Progenitor cell of endocrine pancreas (in vitro differentiated cells): Measurements from ENCODE around the gene XRCC5. TPM values are rescaled to one million over a fixed set of nuclear protein-coding genes. Genes with fewer than 3 reads are reported as not detected.

Experiments
- DNase-seq: peaks from one replicate; pipeline ENCODE4 v3.0.0; 2021; ENCODE audit warnings: low spot score; ENCODE audit not compliant: unreplicated experiment
- H3K27ac Mint-ChIP-seq: 2 replicates; pipeline ENCODE4 v1.8.0; 2021; ENCODE audit warnings: mild to moderate bottlenecking, moderate library complexity, mixed read lengths
- H3K27me3 Mint-ChIP-seq: 2 replicates; pipeline ENCODE4 v1.8.0; 2021; ENCODE audit warnings: mixed read lengths
- H3K36me3 Mint-ChIP-seq: 2 replicates; pipeline ENCODE4 v1.8.0; 2022; ENCODE audit warnings: mixed read lengths; ENCODE audit not compliant: insufficient read depth
- H3K4me1 Mint-ChIP-seq: 2 replicates; pipeline ENCODE4 v1.8.0; 2021; ENCODE audit warnings: low read depth, mixed read lengths
- H3K4me3 Mint-ChIP-seq: 2 replicates; pipeline ENCODE4 v1.8.0; 2021; ENCODE audit warnings: low read depth, mild to moderate bottlenecking, moderate library complexity, mixed read lengths
- H3K9me3 Mint-ChIP-seq: 2 replicates; pipeline ENCODE4 v1.8.0; 2021; ENCODE audit warnings: low read depth, mixed read lengths
- CTCF ChIP-seq: fragments of 200-600 bp; sonication (generic); IDR thresholded peaks from one replicate; pipeline ENCODE4 v1.5.0; 2021; ENCODE audit warnings: antibody characterized with exemption, mild to moderate bottlenecking; ENCODE audit not compliant: unreplicated experiment
- total RNA-seq: library from RNA; stranded (reverse); gene quantifications from 2 replicates; pipeline ENCODE4 v1.2.1, GENCODE V29; 2021

XRCC5 gene
- total RNA-seq, 1 donor from 2014 or later: 378 TPM

DNA sequence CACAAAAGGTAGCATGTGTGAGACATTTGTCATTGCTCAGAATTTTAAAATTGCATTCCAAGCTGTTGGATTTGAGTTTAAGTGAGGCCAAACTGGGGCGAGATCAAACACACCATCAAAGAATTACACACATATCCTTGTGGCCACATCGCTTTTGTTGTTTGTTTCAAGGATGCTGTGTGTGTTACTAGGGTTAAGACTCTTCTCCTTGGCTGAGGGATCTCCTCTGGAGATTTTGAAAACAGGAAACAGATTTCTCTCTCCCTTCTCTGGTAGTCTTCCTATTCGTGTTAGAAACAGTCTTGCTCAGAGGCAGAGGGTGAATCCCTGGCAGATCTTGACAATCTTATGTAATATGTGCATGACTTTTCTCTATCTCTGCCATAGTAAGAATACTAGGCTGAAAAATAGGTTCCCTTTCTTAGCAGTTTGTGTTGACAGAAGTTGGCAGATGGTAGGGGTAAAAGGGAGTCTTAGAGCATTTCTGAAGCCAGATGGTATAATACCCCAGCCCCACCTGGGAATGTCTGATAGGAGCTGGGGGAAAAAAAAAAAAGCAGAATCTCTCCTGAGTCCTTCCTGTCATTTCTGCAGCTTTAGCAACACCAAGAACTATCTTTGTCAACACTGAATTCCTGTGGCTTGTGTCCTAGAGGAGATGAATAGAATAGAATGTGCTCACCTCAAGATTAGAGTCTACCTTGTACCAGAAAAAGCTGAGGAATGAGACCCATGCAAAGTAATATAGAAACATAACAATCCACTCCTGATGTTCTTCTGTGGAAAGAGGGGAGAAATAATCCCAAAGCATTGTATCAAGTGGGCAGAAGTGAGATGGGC, 101.8 kb downstream of the XRCC5 start:
- Mint-ChIP-seq H3K36me3 (peaks cover 29% of the 10 kb centered on the region), H3K27me3 (no peaks in the 10 kb centered on the region), H3K27ac (peak overlapping the region; percentile 25), H3K4me1 (peaks cover 1% of the 10 kb centered on the region), H3K4me3 (no peak overlapping the region), H3K9me3 (no peaks in the 10 kb centered on the region)
- TF ChIP-seq CTCF: no peak
- no peak for DNase-seq

DNA sequence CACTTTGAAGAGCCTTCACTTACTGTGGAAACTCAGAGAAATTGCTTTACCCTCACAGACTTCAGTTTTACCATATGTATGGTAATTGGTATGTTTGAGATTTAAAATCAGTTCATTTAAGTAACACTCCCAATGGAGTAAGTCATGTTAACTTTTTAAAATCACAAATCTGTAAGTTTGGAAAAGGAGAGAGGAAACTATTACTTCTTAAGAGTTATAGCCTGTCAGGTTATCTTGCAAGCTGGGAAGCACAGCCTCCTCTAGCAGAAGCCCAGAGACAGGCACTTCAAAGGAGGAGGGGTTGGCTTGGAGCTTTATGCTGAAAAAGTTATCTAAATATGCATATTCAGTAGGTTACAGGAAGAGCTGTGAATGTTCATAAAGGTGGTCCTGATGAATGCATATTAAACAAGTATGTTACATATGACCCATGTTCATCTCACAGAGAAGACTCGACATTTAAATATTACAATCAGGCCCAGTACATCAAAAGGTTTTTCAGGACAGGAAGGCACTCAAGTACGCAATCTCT, 102.5 kb downstream of the XRCC5 start:
- Mint-ChIP-seq H3K27me3 (no peaks in the 10 kb centered on the region), H3K4me1 (peaks cover 1% of the 10 kb centered on the region), H3K4me3 (no peak overlapping the region), H3K9me3 (no peaks in the 10 kb centered on the region), H3K36me3 (peaks cover 23% of the 10 kb centered on the region), H3K27ac (peak overlapping the region; percentile 42)
- DNase-seq: no peak
- no peak for TF ChIP-seq CTCF

GRCh38 chr2:216214768-216215167, 105.6 kb downstream of the XRCC5 start:
- no peak overlapping the region for H3K27ac Mint-ChIP-seq
- TF ChIP-seq CTCF: no peak
- H3K36me3 Mint-ChIP-seq: peaks cover 9% of the 10 kb centered on the region
- H3K4me1 Mint-ChIP-seq: peaks cover 1% of the 10 kb centered on the region
- no peaks in the 10 kb centered on the region for H3K9me3 Mint-ChIP-seq
- H3K4me3 Mint-ChIP-seq: no peak overlapping the region
- DNase-seq: no peak
- no peaks in the 10 kb centered on the region for H3K27me3 Mint-ChIP-seq

GRCh38 chr2:216215658-216216390, 106.7 kb downstream of the XRCC5 start:
- DNase-seq: no peak
- peak; percentile 49 for TF ChIP-seq CTCF
- peaks cover 1% of the 10 kb centered on the region for H3K4me1 Mint-ChIP-seq
- H3K4me3 Mint-ChIP-seq: no peak overlapping the region
- no peaks in the 10 kb centered on the region for H3K27me3 Mint-ChIP-seq
- H3K27ac Mint-ChIP-seq: no peak overlapping the region
- peaks cover 6% of the 10 kb centered on the region for H3K36me3 Mint-ChIP-seq
- no peaks in the 10 kb centered on the region for H3K9me3 Mint-ChIP-seq
